Right lobe of liver (tissue), 4 donors: ENCODE data around the gene DERL3.

Source experiments
- CTCF ChIP-seq, 4 donors: fragments of 200-600 bp in 3 of 4; fragments of 450-650 bp in 1 of 4; IDR thresholded peaks; one replicate each; pipeline versions ENCODE4 v1.5.1 to v1.8.0; 2016 to 2022; ENCODE audit warnings: antibody characterized with exemption in 4 of 4, mild to moderate bottlenecking in 2 of 4
- POLR2A ChIP-seq: fragments of 450-650 bp; IDR thresholded peaks from one replicate; pipeline ENCODE4 v1.6.1; 2017; ENCODE audit warnings: antibody characterized with exemption, mild to moderate bottlenecking
- donor health status: DM: no; HTN: no; CAD: no.
- donor health status: DM: no; HTN: no; CAD: no.
- donor health status: DM: no; HTN: yes; CAD: no.

- TF ChIP-seq POLR2A (no peak), CTCF (IDR thresholded peaks at IDR 0.05) (no peak)
Measured at GRCh38 chr22:23803001-23803819, 35.6 kb downstream of the DERL3 start.
